Measurements from ENCODE around the gene DISC1.
A peak's percentile ranks its signal among the peaks of the same experiment; 100 is the strongest.
"Not testable (repeated sequence)": the region's sequence is repeated elsewhere in the genome, so short reads cannot be mapped to it uniquely, and the experiment has no call there.

Gene DISC1

GRCh38 chr1:231606712-231607111 is 19.9 kb upstream of the DISC1 start:
- DNase-seq (ENCODE audit: low spot score), result peak; percentile 42

- DNase-seq (ENCODE audit: low spot score), result no peak
Observed at GRCh38 chr1:231610388-231610787, 16.2 kb upstream of the DISC1 start.

GRCh38 chr1:231611111-231611510 is 15.5 kb upstream of the DISC1 start:
- DNase-seq (ENCODE audit: low spot score), result no peak

GRCh38 chr1:231611851-231612250 is 14.7 kb upstream of the DISC1 start:
- no peak for DNase-seq (ENCODE audit: low spot score)

GRCh38 chr1:231612393-231613089 is 14.0 kb upstream of the DISC1 start:
- DNase-seq (ENCODE audit: low spot score), result no peak

DNA sequence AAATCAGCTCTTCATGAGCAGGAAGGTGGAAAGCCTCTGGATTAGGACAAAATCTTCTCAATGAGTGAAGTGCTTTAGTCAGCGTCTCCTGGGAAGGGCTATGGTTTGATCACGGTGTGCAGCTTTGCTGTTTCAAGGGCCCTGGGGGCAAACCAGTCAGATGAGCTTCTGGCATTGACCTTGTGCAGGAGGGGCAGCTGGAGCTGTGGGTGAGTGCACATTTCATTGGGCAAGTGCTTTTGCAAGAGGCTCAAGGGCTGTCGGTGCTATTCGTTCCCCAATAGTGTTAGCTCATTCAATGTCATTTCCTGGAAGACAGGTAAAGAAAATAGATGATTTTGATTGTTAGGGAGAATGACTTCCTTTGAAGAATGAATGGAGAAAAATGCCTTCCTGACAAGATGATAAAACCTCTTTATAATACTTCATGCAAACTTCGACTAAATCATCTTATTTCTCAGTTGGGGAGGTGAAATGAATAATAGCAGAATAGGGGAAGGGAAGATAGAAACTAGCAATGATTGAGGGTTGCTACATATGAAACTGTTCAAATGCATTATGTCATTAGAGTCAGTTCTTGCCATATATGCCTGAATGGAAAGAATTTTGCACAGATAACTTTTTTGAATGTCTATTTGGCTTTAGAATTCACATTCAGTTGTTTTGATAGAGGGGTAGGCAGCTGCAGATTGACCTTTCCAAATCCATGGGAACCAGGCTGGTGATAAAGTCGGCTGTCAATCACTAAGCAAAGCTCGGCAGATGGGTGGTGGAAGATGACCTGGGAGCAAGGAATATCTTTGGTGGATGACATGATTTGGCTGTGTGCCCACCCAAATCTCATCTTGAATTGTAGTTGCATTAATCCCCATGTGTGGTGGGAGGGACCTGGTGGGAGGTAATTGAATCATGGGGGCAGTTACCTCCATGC is 12.9 kb upstream of the DISC1 start:
- DNase-seq (ENCODE audit: low spot score), result no peak

DNA sequence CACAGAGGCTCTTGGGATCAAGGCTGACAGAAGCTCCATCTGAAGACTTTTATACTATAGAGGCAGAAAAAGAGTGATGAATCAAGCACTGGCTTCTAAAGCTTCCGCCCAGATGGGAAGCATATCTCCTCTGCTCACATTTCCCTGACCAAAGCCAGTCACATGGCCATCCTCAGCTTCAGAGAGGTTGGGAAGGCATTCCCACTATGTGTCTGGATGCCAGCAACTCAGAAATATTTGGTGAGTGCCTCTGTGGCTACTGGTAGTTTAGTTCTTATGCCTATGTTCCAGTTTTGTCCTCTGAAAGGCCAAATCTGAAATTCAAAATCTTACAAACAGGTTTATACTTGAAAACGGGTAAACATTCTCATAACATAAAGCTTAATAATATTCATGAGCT is 9.9 kb upstream of the DISC1 start:
- DNase-seq (ENCODE audit: low spot score), result no peak

- no peak for DNase-seq (ENCODE audit: low spot score)
Observed at GRCh38 chr1:231618609-231619256, 7.9 kb upstream of the DISC1 start.

DNA sequence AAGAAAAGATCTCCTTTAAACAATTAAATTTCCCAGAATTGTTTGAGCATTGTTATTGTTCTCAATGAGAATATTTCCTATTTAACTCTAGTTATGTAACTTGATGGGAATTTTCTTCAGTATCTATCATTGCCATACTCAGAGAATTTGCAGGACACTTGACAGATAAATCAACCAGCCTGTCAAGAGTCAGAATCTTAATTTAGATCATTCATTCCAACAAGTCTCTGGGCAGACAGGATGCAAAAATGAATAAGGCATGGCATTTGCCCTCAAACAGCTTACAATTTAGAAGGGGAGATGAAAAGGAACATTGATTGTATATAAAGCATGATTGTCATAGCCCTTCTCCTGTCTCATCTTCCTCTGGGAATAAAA is 7.3 kb upstream of the DISC1 start:
- no peak for DNase-seq (ENCODE audit: low spot score)

- DNase-seq (ENCODE audit: low spot score), result not testable (repeated sequence)
Observed at GRCh38 chr1:231625042-231625441, 1.5 kb upstream of the DISC1 start.

DNA sequence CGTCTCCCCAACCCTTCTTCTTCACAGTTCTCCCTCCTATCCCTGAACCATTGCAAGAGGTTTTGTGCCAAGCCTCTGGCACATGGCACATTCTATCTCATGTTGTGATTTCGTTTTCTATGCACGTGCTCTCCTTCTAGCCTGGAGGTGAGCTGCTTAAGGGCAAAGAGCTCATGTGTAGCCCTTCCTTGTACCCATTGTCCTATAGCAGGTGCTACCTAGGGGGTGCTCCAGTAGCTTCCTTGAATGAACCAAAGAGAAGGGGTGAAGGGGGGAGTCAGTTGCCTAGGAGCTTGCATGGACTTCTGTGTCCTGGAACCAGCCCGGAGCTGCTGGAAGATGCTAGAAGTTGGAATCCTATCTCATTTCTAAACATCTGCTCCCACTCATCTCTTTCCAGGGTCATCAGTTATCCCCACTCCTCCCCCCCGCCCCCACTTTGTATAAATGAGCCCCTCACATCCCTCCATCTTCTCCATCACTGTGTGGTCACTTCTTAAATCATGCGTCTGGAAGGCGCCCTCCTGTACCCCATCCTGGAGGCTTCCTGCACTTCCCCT is 535 bp upstream of the DISC1 start:
- no peak for DNase-seq (ENCODE audit: low spot score)

DNA sequence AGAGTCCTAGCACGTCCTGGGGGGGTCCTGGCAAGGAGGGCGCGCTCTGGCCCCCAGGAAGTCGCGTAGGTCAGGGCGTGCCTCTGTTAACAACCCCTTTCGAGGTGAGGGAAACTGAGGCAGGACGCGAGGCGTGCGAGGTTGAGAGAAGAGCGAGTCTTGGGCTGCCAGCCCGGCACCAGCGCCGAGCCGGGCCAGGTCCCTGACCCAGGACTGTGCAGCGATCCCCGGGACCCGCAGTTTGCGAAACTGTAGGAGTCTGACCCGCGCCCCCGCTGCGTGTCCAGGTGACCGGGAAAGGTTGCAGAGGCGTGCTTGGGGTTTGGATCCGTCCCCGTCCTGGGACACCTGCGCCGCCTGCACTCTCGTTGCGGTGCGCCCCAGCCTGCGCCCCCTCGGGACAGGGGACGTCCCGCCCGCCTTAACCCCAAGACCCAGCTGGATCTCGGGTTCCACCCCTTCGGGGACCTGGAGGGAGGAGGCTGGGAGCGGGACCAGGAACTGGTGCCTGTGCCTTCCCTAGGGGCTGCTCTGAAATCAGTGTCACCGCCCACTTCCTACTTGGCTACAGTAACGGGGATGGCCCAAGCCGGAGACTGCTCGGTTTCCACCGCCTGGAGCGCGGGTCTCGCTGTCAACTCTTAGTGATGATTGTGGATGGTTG is 493 bp downstream of the DISC1 start:
- peak; percentile 61 for DNase-seq (ENCODE audit: low spot score)

- no peak for DNase-seq (ENCODE audit: low spot score)
Observed at GRCh38 chr1:231628207-231628876, 1.8 kb downstream of the DISC1 start.

DNA sequence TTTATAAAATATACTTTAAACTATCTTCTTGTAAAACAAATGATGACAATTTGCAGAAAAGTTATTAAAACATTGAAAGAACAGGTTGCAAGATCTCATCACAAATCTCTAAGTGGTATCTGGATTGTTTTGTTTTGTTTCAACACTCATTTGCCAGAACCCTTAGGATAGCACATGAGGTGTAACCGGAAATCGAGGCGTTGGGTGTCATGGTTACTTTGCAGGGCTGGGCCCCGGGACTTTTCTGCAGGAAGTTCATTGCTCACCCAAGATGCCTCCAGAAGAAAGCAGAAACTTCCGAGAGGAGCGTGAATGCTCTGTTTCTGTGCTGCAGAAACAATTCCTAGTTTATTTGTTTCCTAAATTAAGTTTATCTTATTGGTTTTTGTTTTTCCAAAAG is 2.5 kb downstream of the DISC1 start:
- no peak for DNase-seq (ENCODE audit: low spot score)

DNA sequence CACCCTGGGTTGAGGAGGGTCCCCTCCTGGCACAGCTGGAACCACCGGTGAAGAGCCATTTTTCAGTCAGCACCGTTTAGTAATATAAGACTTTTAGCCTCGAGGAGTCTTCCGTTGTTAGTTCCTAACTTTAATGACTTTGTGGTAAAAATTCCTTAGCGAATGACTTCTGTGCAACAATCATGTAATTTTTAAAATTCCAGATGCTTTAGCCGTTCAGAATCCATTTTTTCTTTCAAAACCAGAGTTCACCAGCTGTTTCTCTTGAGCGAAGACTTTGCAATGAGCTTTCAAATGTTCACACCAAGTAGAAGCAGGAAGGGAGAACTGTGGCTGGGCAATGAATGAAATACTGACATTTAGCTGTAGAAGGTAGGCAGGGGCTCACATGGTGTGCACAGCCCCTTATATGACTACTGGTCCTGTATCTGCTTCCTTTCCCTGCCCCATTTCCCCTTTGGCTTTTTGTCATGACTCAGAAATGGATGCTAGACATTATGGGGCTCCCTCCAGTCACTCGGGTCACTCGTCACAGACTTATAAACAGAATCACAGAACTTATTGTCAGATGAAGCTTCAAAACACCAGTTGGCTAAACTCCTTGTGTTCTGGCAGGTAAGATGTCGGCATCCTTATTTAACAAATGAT is 4.1 kb downstream of the DISC1 start:
- DNase-seq (ENCODE audit: low spot score), result peak; percentile 49

GRCh38 chr1:231631717-231632116 is 5.1 kb downstream of the DISC1 start:
- DNase-seq (ENCODE audit: low spot score), result no peak

- no peak for DNase-seq (ENCODE audit: low spot score)
Observed at GRCh38 chr1:231632119-231632518, 5.5 kb downstream of the DISC1 start.

- DNase-seq (ENCODE audit: low spot score), result no peak
Observed at GRCh38 chr1:231634323-231635013, 7.9 kb downstream of the DISC1 start.

DNA sequence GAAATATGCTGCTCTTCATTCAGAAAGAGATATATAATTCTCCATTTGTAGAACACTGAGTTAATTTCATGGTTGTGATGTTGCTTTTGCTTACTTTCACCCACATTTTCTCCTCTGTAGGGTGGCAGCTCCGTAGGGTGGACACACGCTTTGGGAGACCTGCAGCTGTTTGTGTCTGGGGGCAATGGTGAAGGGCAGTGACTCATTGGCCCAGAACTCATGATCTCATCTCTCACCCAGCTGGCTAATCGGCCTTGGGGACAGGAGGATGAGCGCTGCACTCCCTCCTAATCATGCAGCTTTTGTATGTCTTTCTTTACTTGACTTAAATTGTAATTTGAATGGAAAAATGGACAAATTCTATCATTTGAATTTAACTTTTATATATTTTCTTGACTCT is 9.6 kb downstream of the DISC1 start:
- peak; percentile 70 for DNase-seq (ENCODE audit: low spot score)

- DNase-seq (ENCODE audit: low spot score), result not testable (repeated sequence)
Observed at GRCh38 chr1:231636922-231637321, 10.3 kb downstream of the DISC1 start.

All from AG08396 (cell line).